ENCODE data around the gene GTF3C5.

The GTF3C5 gene

GRCh38 chr9:133101356-133102189, 70.8 kb downstream of the GTF3C5 start:
- TF ChIP-seq CTCF (IDR thresholded peaks at IDR 0.05; ENCODE audit: control extremely low read depth, extremely low read depth, low read depth, missing control alignments), result no peak
- no peak for DNase-seq (ENCODE audit: extremely low spot score)
- ChIA-PET CTCF (interaction anchor here (0.7 to 20.8 kb wide), 11 partner anchors 12 to 64 kb away, joined by 3 to 473 read pairs (median 7); partner anchors contain the start of gene CEL), POLR2A (no interaction called here)

DNA sequence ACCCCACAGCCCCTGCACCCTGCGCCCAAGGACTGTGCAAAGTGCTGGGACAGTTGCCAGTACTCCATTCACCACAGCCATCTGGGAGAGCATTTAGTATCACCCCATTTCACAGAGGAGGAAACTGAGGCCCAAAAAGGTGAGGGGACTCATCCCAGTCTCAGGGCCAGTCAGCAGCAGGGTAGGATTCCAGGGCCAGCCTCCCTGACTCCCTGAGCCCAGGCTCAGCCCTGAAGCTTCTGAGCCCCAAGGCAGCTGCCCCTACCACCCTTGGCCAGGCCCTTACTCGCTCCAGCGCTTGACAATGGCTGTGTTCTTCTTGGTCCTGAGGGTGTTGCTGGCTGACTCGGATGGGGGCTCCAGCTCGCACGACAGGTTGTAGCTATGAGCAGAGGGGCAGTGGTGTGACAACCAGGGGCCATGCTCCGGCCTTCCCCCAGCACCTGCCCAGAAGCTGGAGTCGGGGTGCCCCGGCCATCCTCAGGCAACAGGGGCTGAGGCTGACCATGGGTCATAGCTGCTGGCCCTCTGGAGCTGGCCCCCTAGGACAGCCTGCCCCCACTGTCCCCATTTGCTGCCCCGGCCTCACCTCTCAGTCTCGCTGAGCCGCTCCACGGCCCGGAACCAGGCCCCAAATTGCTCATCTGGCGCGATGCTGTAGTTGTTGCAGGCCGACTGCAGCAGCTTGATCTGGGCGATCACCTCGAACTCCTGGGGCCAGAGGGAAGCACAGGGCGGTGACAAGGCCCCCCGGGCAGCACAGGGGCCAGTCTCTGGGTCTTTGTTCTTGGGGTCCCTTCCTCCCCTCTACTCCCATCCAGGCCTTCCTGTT, 71.6 kb downstream of the GTF3C5 start:
- no peak for DNase-seq (ENCODE audit: extremely low spot score)
- POLR2A ChIA-PET, result no interaction called here
- CTCF ChIA-PET, result interaction anchor here (0.5 to 20.8 kb wide), 18 partner anchors 8 to 80 kb away, joined by 3 to 473 read pairs (median 4); partner anchors contain the start of gene CEL
- no peak for TF ChIP-seq CTCF (IDR thresholded peaks at IDR 0.05; ENCODE audit: control extremely low read depth, extremely low read depth, low read depth, missing control alignments)

GRCh38 chr9:133103183-133103986, 72.6 kb downstream of the GTF3C5 start:
- DNase-seq (ENCODE audit: extremely low spot score), result peak; percentile 81
- CTCF ChIA-PET, result interaction anchor here (0.5 to 20.8 kb wide), 18 partner anchors 9 to 79 kb away, joined by 3 to 473 read pairs (median 4); no protein-coding TSS in a partner anchor
- POLR2A ChIA-PET, result no interaction called here
- peak; percentile 84 for TF ChIP-seq CTCF (IDR thresholded peaks at IDR 0.05; ENCODE audit: control extremely low read depth, extremely low read depth, low read depth, missing control alignments)

DNA sequence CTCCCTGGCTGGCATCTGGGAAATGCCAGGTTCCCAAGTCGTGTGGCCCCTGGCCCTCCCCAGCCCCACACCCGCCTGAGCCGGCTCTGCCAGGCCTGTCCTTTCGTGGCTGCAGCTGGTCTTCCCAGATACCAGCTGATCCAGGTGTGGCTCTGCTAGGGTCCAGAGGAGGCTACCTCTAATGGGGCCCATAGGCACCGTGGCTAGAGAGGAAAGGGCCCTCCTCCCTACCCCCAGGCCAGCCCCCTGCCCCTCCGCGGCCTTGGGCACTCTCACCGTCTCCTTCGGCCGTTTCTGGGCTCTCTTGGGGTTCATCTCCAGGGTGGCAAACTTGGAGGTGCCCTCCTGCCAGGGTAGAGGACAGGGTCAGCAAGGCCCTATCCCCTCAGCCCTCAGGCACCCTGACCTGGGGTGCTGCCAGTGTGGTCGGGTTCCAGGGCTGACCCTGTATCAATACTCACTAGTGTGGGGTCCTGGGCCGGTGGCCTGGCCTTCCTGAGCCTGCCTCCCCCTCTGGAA, 73.2 kb downstream of the GTF3C5 start:
- ChIA-PET CTCF (interaction anchor here (0.7 to 20.8 kb wide), 11 partner anchors 10 to 69 kb away, joined by 3 to 473 read pairs (median 8); no protein-coding TSS in a partner anchor), POLR2A (no interaction called here)

DNA sequence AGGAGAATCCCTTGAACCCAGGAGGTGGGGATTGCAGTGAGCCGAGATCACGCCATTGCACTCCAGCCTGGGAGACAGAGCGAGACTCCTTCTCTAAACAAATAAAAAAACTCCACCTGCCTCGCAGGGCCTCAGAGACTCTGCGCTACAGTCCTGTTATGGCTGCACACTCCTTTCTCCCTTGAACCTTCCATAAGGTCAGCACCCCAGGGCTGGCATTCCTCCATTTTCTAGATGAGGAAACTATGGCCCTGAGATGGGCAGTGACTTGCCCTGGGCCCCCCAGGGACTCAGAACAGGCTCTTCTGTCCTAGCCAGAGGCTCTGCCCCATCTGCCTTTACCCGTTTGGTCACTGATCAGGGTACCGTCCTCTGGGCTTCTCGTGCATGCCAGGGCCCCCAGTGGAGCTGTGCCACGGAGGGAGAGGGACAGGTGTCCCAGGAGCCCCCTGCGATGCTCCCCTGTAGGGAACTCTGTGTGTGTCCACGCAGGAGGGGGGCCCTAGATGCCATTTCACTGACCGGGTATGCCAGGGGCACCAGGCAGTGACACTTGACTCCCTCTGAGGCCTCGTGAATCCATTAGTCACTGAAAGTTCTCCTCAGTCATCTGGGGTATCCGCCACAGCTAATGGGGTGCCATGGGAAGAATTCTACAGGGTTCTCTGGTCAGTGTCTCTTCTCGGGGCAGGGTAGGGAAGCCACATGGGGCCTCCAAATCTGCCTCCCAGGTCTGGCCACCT, 74.1 kb downstream of the GTF3C5 start:
- DNase-seq (ENCODE audit: extremely low spot score), result no peak
- POLR2A ChIA-PET, result no interaction called here
- TF ChIP-seq CTCF (IDR thresholded peaks at IDR 0.05; ENCODE audit: control extremely low read depth, extremely low read depth, low read depth, missing control alignments), result no peak
- CTCF ChIA-PET, result interaction anchor here (0.8 to 20.8 kb wide), 4 partner anchors 10 to 63 kb away, joined by 3 to 473 read pairs (median 6); no protein-coding TSS in a partner anchor

More for the DNA sequence above, 73.2 kb downstream of the GTF3C5 start:
- DNase-seq (ENCODE audit: extremely low spot score), result no peak
- TF ChIP-seq CTCF (IDR thresholded peaks at IDR 0.05; ENCODE audit: control extremely low read depth, extremely low read depth, low read depth, missing control alignments), result no peak
